ENCODE data around the gene LNX2. TPM values are rescaled to one million over a fixed set of nuclear protein-coding genes. Genes with fewer than 3 reads are reported as not detected.

Gene LNX2
- total and polyA plus RNA-seq, 12 donors: 2.9 to 26.5 (median 16.6) TPM

DNA sequence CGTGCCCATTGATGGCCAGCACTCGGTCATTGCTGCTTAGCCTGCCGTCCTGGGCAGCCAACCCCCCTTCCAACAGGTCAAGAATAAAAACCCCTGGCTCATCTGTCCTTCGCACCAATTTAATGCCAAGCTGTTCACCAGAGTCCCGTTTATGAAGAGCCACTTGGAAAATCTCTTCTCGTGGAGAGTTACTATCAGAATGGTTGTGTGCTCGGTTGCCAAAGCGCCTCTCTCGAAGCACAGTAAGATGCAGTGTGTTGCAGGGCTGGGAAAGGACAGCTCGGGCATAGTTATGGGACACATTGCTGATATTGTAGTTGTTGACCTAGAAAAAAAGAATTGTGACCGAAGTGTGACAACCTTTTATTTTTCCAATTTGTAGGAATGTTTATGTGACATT lies 57.9 kb downstream of the LNX2 start:
- H3K27ac ChIP-seq: no peak overlapping the region
- no peaks in the 10 kb centered on the region for H3K4me1 ChIP-seq (replicated peaks in 1 of 2)
- H3K36me3 ChIP-seq (replicated peaks in 1 of 2): peaks cover 0 to 22% of the 10 kb centered on the region in 2 donors
- no peak for DNase-seq
- H3K4me3 ChIP-seq: no peak overlapping the region
- no peaks in the 10 kb centered on the region for H3K27me3 ChIP-seq
- H3K9me3 ChIP-seq (replicated peaks in 1 of 3): no peaks in the 10 kb centered on the region
- 96 to 97% (median 97%) methylated on average over 11 of the region's 11 CpGs for WGBS, 4 donors
- intact Hi-C loops (cut with DNase I): no loop called here
- TF ChIP-seq, protein P1, sequence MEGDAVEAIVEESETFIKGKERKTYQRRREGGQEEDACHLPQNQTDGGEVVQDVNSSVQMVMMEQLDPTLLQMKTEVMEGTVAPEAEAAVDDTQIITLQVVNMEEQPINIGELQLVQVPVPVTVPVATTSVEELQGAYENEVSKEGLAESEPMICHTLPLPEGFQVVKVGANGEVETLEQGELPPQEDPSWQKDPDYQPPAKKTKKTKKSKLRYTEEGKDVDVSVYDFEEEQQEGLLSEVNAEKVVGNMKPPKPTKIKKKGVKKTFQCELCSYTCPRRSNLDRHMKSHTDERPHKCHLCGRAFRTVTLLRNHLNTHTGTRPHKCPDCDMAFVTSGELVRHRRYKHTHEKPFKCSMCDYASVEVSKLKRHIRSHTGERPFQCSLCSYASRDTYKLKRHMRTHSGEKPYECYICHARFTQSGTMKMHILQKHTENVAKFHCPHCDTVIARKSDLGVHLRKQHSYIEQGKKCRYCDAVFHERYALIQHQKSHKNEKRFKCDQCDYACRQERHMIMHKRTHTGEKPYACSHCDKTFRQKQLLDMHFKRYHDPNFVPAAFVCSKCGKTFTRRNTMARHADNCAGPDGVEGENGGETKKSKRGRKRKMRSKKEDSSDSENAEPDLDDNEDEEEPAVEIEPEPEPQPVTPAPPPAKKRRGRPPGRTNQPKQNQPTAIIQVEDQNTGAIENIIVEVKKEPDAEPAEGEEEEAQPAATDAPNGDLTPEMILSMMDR (IDR thresholded peaks at IDR 0.05): no peak
- TF ChIP-seq POLR2A (IDR thresholded peaks at IDR 0.05): no peak

DNA sequence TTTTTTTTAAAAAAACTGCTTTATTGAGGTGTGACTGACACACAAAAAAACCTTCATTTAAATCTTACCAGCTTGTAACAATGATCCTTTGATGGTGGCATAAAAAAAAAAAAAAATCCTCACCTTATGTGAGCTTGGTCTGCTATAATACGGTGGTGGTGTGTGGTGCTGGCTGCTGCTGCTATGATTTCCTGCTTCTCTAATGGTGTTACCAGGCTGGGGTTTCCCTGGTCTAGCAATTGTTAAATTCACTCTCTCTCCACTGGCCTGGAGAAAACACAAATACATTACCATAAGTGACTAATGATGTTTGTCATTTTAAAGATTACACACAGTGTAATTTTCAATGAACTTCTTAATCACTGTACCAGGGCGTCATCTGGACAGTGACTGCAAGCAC lies 60.6 kb downstream of the LNX2 start:
- 77 to 87% (median 82%) methylated on average over 2 of the region's 2 CpGs for WGBS, 4 donors
- no peak for DNase-seq
- H3K27me3 ChIP-seq: no peaks in the 10 kb centered on the region
- no peaks in the 10 kb centered on the region for H3K9me3 ChIP-seq (replicated peaks in 1 of 3)
- H3K4me3 ChIP-seq: no peak overlapping the region
- TF ChIP-seq, protein P1 (IDR thresholded peaks at IDR 0.05): no peak
- H3K4me1 ChIP-seq (replicated peaks in 1 of 2): no peaks in the 10 kb centered on the region
- H3K36me3 ChIP-seq (replicated peaks in 1 of 2): peaks cover 0 to 8% of the 10 kb centered on the region in 2 donors
- intact Hi-C loops (cut with DNase I): no loop called here
- no peak overlapping the region for H3K27ac ChIP-seq

DNA sequence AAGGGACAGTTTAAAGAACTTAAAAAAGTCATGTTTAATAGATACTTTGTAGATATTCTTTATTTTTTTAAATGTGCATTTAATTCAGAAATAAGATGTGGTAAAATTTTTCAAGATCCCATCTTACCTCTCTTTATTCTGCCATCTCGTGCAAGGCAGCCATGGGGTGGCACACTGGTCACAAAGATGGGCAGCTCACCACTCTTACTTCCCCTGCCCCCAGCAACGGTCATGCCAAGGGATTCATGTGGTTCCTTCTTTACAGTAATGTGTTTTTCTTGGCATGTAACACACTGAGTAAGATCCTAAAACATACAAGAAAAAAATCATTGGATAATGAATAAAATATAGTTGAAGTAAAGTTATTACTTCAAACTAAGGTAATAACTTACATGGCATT lies 64.2 kb downstream of the LNX2 start:
- H3K9me3 ChIP-seq (replicated peaks in 1 of 3): no peaks in the 10 kb centered on the region
- DNase-seq: peak in 2 of 7 donors; percentile 31 to 35
- H3K4me1 ChIP-seq (replicated peaks in 1 of 2): peaks cover 0 to 11% of the 10 kb centered on the region in 2 donors
- no peak overlapping the region for H3K27ac ChIP-seq
- WGBS, 4 donors: 57 to 76% (median 59%) methylated on average over 2 of the region's 2 CpGs
- intact Hi-C loops (cut with DNase I): no loop called here
- no peaks in the 10 kb centered on the region for H3K27me3 ChIP-seq
- no peak overlapping the region for H3K4me3 ChIP-seq
- TF ChIP-seq, protein P1 (IDR thresholded peaks at IDR 0.05): peak in 1 of 6 experiments; percentile 11
- TF ChIP-seq POLR2A (IDR thresholded peaks at IDR 0.05): no peak
- H3K36me3 ChIP-seq (replicated peaks in 1 of 2): peaks cover 0 to 11% of the 10 kb centered on the region in 2 donors

DNA sequence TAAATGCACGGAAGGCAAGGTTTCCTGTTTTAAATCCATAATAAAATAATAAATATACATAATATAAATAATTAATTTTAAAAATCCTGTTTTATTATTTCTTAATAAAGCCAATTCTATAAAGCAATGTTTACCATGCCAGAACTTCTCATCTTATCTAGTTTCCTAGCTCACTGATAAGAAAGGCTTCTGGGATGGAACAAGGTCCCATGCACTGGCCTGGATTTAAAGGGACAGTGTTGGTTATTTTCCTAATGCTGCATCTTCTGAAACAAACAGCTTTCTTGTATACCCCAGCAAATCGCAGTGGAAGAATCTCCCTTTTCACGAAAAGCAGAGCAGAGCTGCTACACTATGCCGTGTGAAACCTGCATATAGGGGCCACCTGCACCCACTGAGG lies 68.8 kb downstream of the LNX2 start:
- Histone ChIP-seq H3K4me3 (no peak overlapping the region), H3K4me1 (replicated peaks in 1 of 2) (peaks cover 0 to 26% of the 10 kb centered on the region in 2 donors), H3K36me3 (replicated peaks in 1 of 2) (peaks cover 0 to 22% of the 10 kb centered on the region in 2 donors), H3K27me3 (no peaks in the 10 kb centered on the region), H3K9me3 (replicated peaks in 1 of 3) (no peaks in the 10 kb centered on the region), H3K27ac (no peak overlapping the region)
- intact Hi-C loops (cut with DNase I): no loop called here
- 40 to 70% (median 50%) methylated on average over 4 of the region's 4 CpGs for WGBS, 4 donors
- DNase-seq: peak in 3 of 7 donors; percentile 30 to 37 (median 35)
- TF ChIP-seq, protein P1 (IDR thresholded peaks at IDR 0.05): no peak
- TF ChIP-seq POLR2A (IDR thresholded peaks at IDR 0.05): no peak

Data from adrenal gland (tissue), 12 donors.